CD14-positive monocyte (primary cell): ENCODE measurements around the gene ZBP1. TPM values are rescaled to one million over a fixed set of nuclear protein-coding genes. Genes with fewer than 3 reads are reported as not detected.

ENCODE experiments used
- DNase-seq, 3 donors: peaks; one replicate each; pipeline ENCODE4 v3.0.0-alpha.2; 2011 to 2022
- H2AFZ ChIP-seq: 2 replicates; pipeline ENCODE4 v1.6.0; 2012; ENCODE audit warnings: mild to moderate bottlenecking, low read depth, low read length, inconsistent platforms; ENCODE audit not compliant: insufficient read depth, poor library complexity, severe bottlenecking
- H3K27ac ChIP-seq, 2 donors: 1 replicate in 1 of 2; 2 replicates in 1 of 2; pipeline ENCODE4 v1.5.1; 2012 to 2013; ENCODE audit warnings: low read length in 2 of 2, control low read depth in 1 of 2, inconsistent platforms in 1 of 2, low read depth in 1 of 2, mild to moderate bottlenecking in 1 of 2
- H3K27me3 ChIP-seq, 2 donors: one replicate each; pipeline versions ENCODE4 v1.6.0 to v1.6.1; 2011 to 2013; ENCODE audit warnings: low read length in 2 of 2; ENCODE audit not compliant: control insufficient read depth in 2 of 2, insufficient read depth in 2 of 2
- H3K36me3 ChIP-seq, 2 donors: replicated peaks in 1 of 2; 1 replicate in 1 of 2; 2 replicates in 1 of 2; pipeline versions ENCODE4 v1.5.1 to v1.6.1; 2012 to 2013; ENCODE audit warnings: low read length in 2 of 2, control low read depth in 1 of 2, inconsistent platforms in 1 of 2, mild to moderate bottlenecking in 1 of 2; ENCODE audit not compliant: insufficient read depth in 2 of 2, control insufficient read depth in 1 of 2
- H3K4me1 ChIP-seq, 2 donors: 1 replicate in 1 of 2; 2 replicates in 1 of 2; pipeline versions ENCODE4 v1.5.1 to v1.6.1; 2012 to 2013; ENCODE audit warnings: low read length in 2 of 2, control low read depth in 1 of 2, inconsistent platforms in 1 of 2, mild to moderate bottlenecking in 1 of 2, moderate library complexity in 1 of 2; ENCODE audit not compliant: insufficient read depth in 2 of 2, control insufficient read depth in 1 of 2
- H3K4me2 ChIP-seq: replicated peaks from 2 replicates; pipeline ENCODE3; 2012; ENCODE audit warnings: low read length, moderate library complexity, mild to moderate bottlenecking; ENCODE audit not compliant: poor library complexity, severe bottlenecking; ENCODE audit errors: extremely low read depth
- H3K4me3 ChIP-seq, 3 experiments: fragments of 200-600 bp in 1 of 3; sonication (generic) in 1 of 3; replicated peaks in 1 of 3; 1 replicate in 2 of 3; 2 replicates in 1 of 3; pipeline ENCODE4 v1.5.1; 2011 to 2013; ENCODE audit warnings: low read length in 3 of 3, mild to moderate bottlenecking in 3 of 3, control low read depth in 2 of 3, low read depth in 2 of 3, inconsistent platforms in 1 of 3, moderate library complexity in 1 of 3
- H3K79me2 ChIP-seq: 2 replicates; pipeline ENCODE4 v1.6.0; 2012; ENCODE audit warnings: mild to moderate bottlenecking, control low read depth, inconsistent platforms, low read length, moderate library complexity; ENCODE audit not compliant: insufficient read depth
- H3K9ac ChIP-seq: 2 replicates; pipeline ENCODE4 v1.6.0; 2017; ENCODE audit warnings: low read length, mild to moderate bottlenecking; ENCODE audit not compliant: insufficient read depth, poor library complexity, severe bottlenecking
- H3K9me3 ChIP-seq, 2 donors: replicated peaks in 1 of 2; 1 replicate in 1 of 2; 2 replicates in 1 of 2; pipeline versions ENCODE4 v1.5.1 to v1.6.1; 2012 to 2013; ENCODE audit warnings: low read length in 2 of 2, control low read depth in 1 of 2; ENCODE audit not compliant: control insufficient read depth in 1 of 2, insufficient read depth in 1 of 2
- H4K20me1 ChIP-seq: 2 replicates; pipeline ENCODE4 v1.6.0; 2012; ENCODE audit warnings: mild to moderate bottlenecking, low read length, control low read depth, moderate library complexity; ENCODE audit not compliant: insufficient read depth
- H3K27ac Mint-ChIP-seq, 7 donors: one replicate each; pipeline ENCODE4 v1.8.0; 2020; ENCODE audit warnings: mild to moderate bottlenecking in 7 of 7, mixed read lengths in 7 of 7, moderate library complexity in 6 of 7, inconsistent platforms in 2 of 7
- H3K27me3 Mint-ChIP-seq, 3 donors: one replicate each; pipeline ENCODE4 v1.8.0; 2021 to 2022; ENCODE audit warnings: low read depth in 3 of 3, mild to moderate bottlenecking in 3 of 3, mixed read lengths in 3 of 3, moderate library complexity in 3 of 3, inconsistent platforms in 1 of 3
- H3K36me3 Mint-ChIP-seq, 2 donors: one replicate each; pipeline ENCODE4 v1.8.0; 2020; ENCODE audit warnings: mixed read lengths in 2 of 2, inconsistent platforms in 1 of 2, mild to moderate bottlenecking in 1 of 2
- H3K4me1 Mint-ChIP-seq: one replicate; pipeline ENCODE4 v1.8.0; 2020; ENCODE audit warnings: mild to moderate bottlenecking, mixed read lengths
- H3K4me3 Mint-ChIP-seq, 2 donors: one replicate each; pipeline ENCODE4 v1.8.0; 2020; ENCODE audit warnings: mild to moderate bottlenecking in 2 of 2, mixed read lengths in 2 of 2, moderate library complexity in 1 of 2
- H3K9me3 Mint-ChIP-seq, 7 donors: one replicate each; pipeline ENCODE4 v1.8.0; 2020 to 2022; ENCODE audit warnings: mixed read lengths in 7 of 7, mild to moderate bottlenecking in 6 of 7, moderate library complexity in 6 of 7, inconsistent platforms in 2 of 7
- CTCF ChIP-seq: fragments of 200-600 bp; IDR thresholded peaks from one replicate; pipeline ENCODE4 v1.8.0; 2022; ENCODE audit warnings: antibody characterized with exemption, mild to moderate bottlenecking
- WGBS: methylation state at CpG from one replicate; pipeline ENCODE4 v1.1.5; 2013; ENCODE audit warnings: missing lambda C conversion rate; ENCODE audit not compliant: insufficient coverage; 5-methylcytosine and 5-hydroxymethylcytosine counted together
- intact Hi-C, 2 donors: fragments of 100-400 bp; cut with micrococcal nuclease; formaldehyde crosslinking; loops; one replicate each; pipeline versions ENCODE4 v1.15.0 to v1.15.1; 2023
- polyA plus RNA-seq, 3 donors: library from polyadenylated mRNA; depleted of rRNA in 1 of 3; unstranded in 2 of 3; stranded (reverse) in 1 of 3; fragments of 300-500 nt in 2 of 3; fragments of >200 nt in 1 of 3; fragmentation: Illumina TruSeq in 2 of 3; gene quantifications; 1 replicate in 2 of 3; 2 replicates in 1 of 3; pipeline ENCODE4 v1.2.3, GENCODE V29; 2012 to 2021

The ZBP1 gene
- polyA plus RNA-seq, 3 donors: 2.8 to 25.9 (median 3.0) TPM

GRCh38 chr20:57579898-57580447 is 40.3 kb downstream of the ZBP1 start:
- H4K20me1 ChIP-seq: no peaks in the 10 kb centered on the region
- peaks cover 29% of the 10 kb centered on the region for H3K4me1 Mint-ChIP-seq
- H2AFZ ChIP-seq: no peak overlapping the region
- peaks cover 0 to 10% (median 4%) of the 10 kb centered on the region in 7 donors for H3K9me3 Mint-ChIP-seq
- peak overlapping the region in 1 of 7 donors; percentile 55 for H3K27ac Mint-ChIP-seq
- H3K4me1 ChIP-seq: peaks cover 26 to 29% of the 10 kb centered on the region in 2 donors
- peak overlapping the region in 1 of 2 donors; percentile 77 for H3K4me3 Mint-ChIP-seq
- H3K36me3 Mint-ChIP-seq: peaks cover 2 to 4% of the 10 kb centered on the region in 2 donors
- peaks cover 3 to 61% of the 10 kb centered on the region in 2 donors for H3K27me3 ChIP-seq
- H3K9ac ChIP-seq: no peak overlapping the region
- no peaks in the 10 kb centered on the region for H3K79me2 ChIP-seq
- no peaks in the 10 kb centered on the region for H3K36me3 ChIP-seq
- no peak for TF ChIP-seq CTCF
- H3K27ac ChIP-seq: no peak overlapping the region
- H3K9me3 ChIP-seq: peaks cover 0 to 7% of the 10 kb centered on the region in 2 donors
- WGBS: 23% methylated on average over 10 of the region's 21 CpGs
- intact Hi-C loops: no loop called here
- no peak overlapping the region for H3K4me2 ChIP-seq
- DNase-seq: no peak
- peaks cover 48 to 65% (median 55%) of the 10 kb centered on the region in 3 donors for H3K27me3 Mint-ChIP-seq
- H3K4me3 ChIP-seq: no peak overlapping the region

GRCh38 chr20:57579331-57579897 is 40.8 kb downstream of the ZBP1 start:
- no peak overlapping the region for H3K27ac ChIP-seq
- H3K36me3 Mint-ChIP-seq: peaks cover 2 to 4% of the 10 kb centered on the region in 2 donors
- TF ChIP-seq CTCF: no peak
- peak overlapping the region in 1 of 2 donors; percentile 77 for H3K4me3 Mint-ChIP-seq
- intact Hi-C loops: no loop called here
- peaks cover 3 to 58% of the 10 kb centered on the region in 2 donors for H3K27me3 ChIP-seq
- H3K79me2 ChIP-seq: no peaks in the 10 kb centered on the region
- peaks cover 45 to 59% (median 53%) of the 10 kb centered on the region in 3 donors for H3K27me3 Mint-ChIP-seq
- H3K36me3 ChIP-seq: no peaks in the 10 kb centered on the region
- H3K9ac ChIP-seq: no peak overlapping the region
- peaks cover 26 to 29% of the 10 kb centered on the region in 2 donors for H3K4me1 ChIP-seq
- no peak for DNase-seq
- H3K9me3 Mint-ChIP-seq: peaks cover 0 to 10% (median 4%) of the 10 kb centered on the region in 7 donors
- peaks cover 0 to 7% of the 10 kb centered on the region in 2 donors for H3K9me3 ChIP-seq
- H3K4me1 Mint-ChIP-seq: peaks cover 29% of the 10 kb centered on the region
- WGBS: 89% methylated on average over 9 of the region's 11 CpGs
- H4K20me1 ChIP-seq: no peaks in the 10 kb centered on the region
- no peak overlapping the region for H2AFZ ChIP-seq
- no peak overlapping the region for H3K4me2 ChIP-seq
- peak overlapping the region in 1 of 7 donors; percentile 28 for H3K27ac Mint-ChIP-seq
- H3K4me3 ChIP-seq: no peak overlapping the region
